ENCODE data around the gene CLIC4.

GRCh38 chr1:24859063-24860010, 114.1 kb downstream of the CLIC4 start:
- TF ChIP-seq CTCF (IDR thresholded peaks at IDR 0.05; ENCODE audit: borderline replicate concordance, extremely low read depth, low read length, poor library complexity, severe bottlenecking) (no peak), EZH2 (IDR thresholded peaks at IDR 0.05; ENCODE audit: borderline replicate concordance, low read depth, low read length, severe bottlenecking) (no peak)
